Body of pancreas (tissue), 4 donors: ENCODE measurements around the gene COLEC12.

Experiments
- POLR2A ChIP-seq, 3 donors: fragments of 450-650 bp; IDR thresholded peaks; one replicate each; pipeline ENCODE4 v1.6.1; 2016; ENCODE audit warnings: antibody characterized with exemption in 3 of 3, mild to moderate bottlenecking in 2 of 3
- TF ChIP-seq, protein P1 (sequence below), 7 experiments: fragments of 450-650 bp in 4 of 7; fragments of 200-600 bp in 3 of 7; sonication (generic) in 3 of 7; IDR thresholded peaks; one replicate each; pipeline ENCODE4 v1.5.1; 2016 to 2019; ENCODE audit warnings: antibody characterized with exemption in 7 of 7

- TF ChIP-seq, protein P1, sequence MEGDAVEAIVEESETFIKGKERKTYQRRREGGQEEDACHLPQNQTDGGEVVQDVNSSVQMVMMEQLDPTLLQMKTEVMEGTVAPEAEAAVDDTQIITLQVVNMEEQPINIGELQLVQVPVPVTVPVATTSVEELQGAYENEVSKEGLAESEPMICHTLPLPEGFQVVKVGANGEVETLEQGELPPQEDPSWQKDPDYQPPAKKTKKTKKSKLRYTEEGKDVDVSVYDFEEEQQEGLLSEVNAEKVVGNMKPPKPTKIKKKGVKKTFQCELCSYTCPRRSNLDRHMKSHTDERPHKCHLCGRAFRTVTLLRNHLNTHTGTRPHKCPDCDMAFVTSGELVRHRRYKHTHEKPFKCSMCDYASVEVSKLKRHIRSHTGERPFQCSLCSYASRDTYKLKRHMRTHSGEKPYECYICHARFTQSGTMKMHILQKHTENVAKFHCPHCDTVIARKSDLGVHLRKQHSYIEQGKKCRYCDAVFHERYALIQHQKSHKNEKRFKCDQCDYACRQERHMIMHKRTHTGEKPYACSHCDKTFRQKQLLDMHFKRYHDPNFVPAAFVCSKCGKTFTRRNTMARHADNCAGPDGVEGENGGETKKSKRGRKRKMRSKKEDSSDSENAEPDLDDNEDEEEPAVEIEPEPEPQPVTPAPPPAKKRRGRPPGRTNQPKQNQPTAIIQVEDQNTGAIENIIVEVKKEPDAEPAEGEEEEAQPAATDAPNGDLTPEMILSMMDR (IDR thresholded peaks at IDR 0.05): no peak
- TF ChIP-seq POLR2A (IDR thresholded peaks at IDR 0.05): peak; percentile 74 to 97 (median 95)
These were observed 232.6 kb downstream of the COLEC12 start, which contains the start of gene THOC1 for GRCh38 chr18:267688-268552.
